OCI-LY1 (cell line): ENCODE measurements around the gene PRKCB.

ENCODE experiments used
- CTCF ChIP-seq: fragments of 200-600 bp; sonication (generic), shearing (Covaris generic); IDR thresholded peaks from 2 replicates; pipeline ENCODE4 v1.5.1; 2017; ENCODE audit warnings: mild to moderate bottlenecking, antibody characterized with exemption, low read length, moderate library complexity, mixed read lengths
- EZH2 ChIP-seq: fragments of 200-600 bp; sonication (generic), shearing (Covaris generic); IDR thresholded peaks from 2 replicates; pipeline ENCODE4 v1.8.0; 2017; ENCODE audit warnings: borderline replicate concordance, mixed run types, mild to moderate bottlenecking, antibody characterized with exemption, low read length, moderate library complexity, mixed read lengths

DNA sequence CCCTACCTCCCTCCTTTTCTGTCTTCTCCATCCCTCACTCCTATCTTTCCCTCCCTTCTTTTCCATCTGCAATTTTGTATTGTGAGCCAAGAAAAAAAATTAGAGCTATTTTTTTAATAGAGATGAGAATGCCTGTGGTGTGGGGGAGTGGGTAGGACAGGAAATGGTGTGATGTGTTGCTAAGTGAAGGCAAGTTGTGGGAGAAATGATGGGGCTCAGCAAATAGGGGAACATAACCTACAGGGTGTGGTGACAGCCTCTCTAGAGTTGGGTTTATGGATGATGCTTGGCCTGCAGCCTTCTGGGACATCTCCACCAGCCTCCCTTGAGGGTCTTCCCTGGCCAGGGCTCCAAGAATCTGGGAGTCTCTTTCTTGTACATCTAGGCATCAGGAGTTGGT is 257.3 kb downstream of the PRKCB start:
- no peak for TF ChIP-seq EZH2
- no peak for TF ChIP-seq CTCF
